H1 (cell line): Measurements from ENCODE around the gene STARD13. TPM values are rescaled to one million over a fixed set of nuclear protein-coding genes. Genes with fewer than 3 reads are reported as not detected.

Experiments
- CEBPB ChIP-seq: IDR thresholded peaks from 2 replicates; pipeline ENCODE4 v1.6.1; 2012; ENCODE audit warnings: low read depth, low read length
- polyA plus RNA-seq, 7 experiments: library from polyadenylated mRNA; depleted of rRNA in 3 of 7; stranded (reverse) in 5 of 7; unstranded in 2 of 7; fragments of >200 nt in 5 of 7; fragments of 200-250 nt in 2 of 7; gene quantifications; 1 replicate in 5 of 7; 2 replicates in 1 of 7; 4 replicates in 1 of 7; pipeline versions ENCODE4 v1.2.1 to v1.2.3, GENCODE V29; 2011 to 2013; ENCODE audit warnings: missing spikeins in 2 of 7, mixed read lengths in 2 of 7
- total RNA-seq: library from RNA; stranded (reverse); fragmentation: NEBNext Ultra II Directional; extraction: Animal tissue kit (Norgen Biotek cat#: 25700); gene quantifications from 2 replicates; pipeline ENCODE4 v1.2.1, GENCODE V29; 2021
- TF ChIP-seq, protein P1 (sequence below): IDR thresholded peaks from 2 replicates; pipeline ENCODE4 v1.6.1; 2011; ENCODE audit warnings: low read length, improper control_type of control experiment

Gene STARD13
- total and polyA plus RNA-seq, 2 of the 8 experiments (the other 6 are each of a cell fraction or from before 2014, with no cell fraction given): 0.82 to 2.9 TPM

DNA sequence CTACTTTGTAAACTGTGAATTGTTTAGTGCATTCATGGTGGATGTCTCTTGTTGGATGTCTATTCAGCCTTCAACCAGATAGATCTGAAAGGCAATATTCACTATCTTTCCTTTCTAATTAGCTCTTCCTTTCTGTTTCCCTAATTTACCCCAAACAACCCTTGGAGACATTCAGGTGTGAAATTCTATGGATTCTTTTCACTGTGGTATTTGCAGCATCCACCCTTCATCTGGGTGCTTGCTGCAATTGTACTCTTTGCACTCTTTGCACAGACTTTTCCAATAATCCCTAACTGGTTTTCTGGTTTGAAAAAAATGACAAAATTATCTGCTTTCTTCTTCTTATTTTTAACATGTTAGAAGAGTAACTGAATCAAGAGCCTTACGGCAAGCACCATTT, 212.8 kb downstream of the STARD13 start (continued):
- TF ChIP-seq, protein P1, sequence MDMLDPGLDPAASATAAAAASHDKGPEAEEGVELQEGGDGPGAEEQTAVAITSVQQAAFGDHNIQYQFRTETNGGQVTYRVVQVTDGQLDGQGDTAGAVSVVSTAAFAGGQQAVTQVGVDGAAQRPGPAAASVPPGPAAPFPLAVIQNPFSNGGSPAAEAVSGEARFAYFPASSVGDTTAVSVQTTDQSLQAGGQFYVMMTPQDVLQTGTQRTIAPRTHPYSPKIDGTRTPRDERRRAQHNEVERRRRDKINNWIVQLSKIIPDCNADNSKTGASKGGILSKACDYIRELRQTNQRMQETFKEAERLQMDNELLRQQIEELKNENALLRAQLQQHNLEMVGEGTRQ: no peak
- TF ChIP-seq CEBPB: no peak
